GM10266 (cell line): ENCODE results near the gene KLK1.
"Not testable (repeated sequence)": the region's sequence is repeated elsewhere in the genome, so short reads cannot be mapped to it uniquely, and the experiment has no call there.

Experiments
- DNase-seq: peaks from one replicate; pipeline ENCODE4 v3.0.0; 2012; ENCODE audit errors: extremely low spot score
- TF ChIP-seq, protein P1 (sequence below): IDR thresholded peaks from 2 replicates; pipeline ENCODE4 v1.5.1; 2012; ENCODE audit warnings: mild to moderate bottlenecking, low read depth; ENCODE audit not compliant: control insufficient read depth, insufficient read depth; ENCODE audit errors: missing control alignments

The KLK1 gene

DNA sequence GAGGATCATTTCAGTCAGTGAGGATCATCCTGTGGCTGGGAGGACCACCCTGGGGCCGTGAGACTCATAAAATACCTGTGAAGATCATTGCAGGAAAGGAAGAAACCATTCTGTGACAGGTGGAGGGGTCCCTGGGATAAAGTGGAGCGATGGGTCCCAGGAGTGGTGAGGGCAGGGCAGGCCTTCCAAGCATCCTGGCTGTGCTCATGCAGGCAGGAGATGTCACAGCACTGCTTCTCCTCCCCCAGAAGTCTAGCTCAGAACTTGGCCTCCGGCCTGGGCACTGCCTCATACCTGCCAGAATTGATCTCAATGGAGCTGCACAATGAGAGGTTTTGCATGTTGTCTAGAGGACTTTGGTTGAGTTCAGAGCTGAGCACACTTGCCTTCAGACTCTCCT, 11.1 kb downstream of the KLK1 start:
- DNase-seq = no peak
- TF ChIP-seq, protein P1, sequence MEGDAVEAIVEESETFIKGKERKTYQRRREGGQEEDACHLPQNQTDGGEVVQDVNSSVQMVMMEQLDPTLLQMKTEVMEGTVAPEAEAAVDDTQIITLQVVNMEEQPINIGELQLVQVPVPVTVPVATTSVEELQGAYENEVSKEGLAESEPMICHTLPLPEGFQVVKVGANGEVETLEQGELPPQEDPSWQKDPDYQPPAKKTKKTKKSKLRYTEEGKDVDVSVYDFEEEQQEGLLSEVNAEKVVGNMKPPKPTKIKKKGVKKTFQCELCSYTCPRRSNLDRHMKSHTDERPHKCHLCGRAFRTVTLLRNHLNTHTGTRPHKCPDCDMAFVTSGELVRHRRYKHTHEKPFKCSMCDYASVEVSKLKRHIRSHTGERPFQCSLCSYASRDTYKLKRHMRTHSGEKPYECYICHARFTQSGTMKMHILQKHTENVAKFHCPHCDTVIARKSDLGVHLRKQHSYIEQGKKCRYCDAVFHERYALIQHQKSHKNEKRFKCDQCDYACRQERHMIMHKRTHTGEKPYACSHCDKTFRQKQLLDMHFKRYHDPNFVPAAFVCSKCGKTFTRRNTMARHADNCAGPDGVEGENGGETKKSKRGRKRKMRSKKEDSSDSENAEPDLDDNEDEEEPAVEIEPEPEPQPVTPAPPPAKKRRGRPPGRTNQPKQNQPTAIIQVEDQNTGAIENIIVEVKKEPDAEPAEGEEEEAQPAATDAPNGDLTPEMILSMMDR = no peak

DNA sequence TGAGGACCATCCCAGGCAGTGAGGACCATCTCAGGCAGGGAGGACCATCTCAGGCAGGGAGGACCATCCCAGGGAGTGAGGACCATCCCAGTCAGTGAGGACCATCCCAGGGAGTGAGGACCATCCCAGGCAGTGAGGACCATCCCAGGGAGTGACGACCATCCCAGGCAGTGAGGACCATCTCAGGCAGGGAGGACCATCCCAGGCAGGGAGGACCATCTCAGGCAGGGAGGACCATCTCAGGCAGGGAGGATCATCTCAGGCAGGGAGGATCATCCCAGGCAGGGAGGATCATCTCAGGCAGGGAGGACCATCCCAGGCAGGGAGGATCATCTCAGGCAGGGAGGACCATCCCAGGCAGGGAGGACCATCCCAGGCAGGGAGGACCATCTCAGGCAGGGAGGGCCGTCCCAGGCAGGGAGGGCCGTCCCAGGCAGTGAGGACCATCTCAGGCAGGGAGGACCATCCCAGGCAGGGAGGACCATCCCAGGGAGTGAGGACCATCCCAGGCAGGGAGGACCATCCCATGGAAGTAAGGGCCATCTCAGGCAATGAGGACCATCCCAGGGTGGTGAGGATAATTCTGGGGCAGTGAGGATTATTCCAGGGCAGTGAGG, 11.9 kb downstream of the KLK1 start:
- DNase-seq = not testable (repeated sequence)

DNA sequence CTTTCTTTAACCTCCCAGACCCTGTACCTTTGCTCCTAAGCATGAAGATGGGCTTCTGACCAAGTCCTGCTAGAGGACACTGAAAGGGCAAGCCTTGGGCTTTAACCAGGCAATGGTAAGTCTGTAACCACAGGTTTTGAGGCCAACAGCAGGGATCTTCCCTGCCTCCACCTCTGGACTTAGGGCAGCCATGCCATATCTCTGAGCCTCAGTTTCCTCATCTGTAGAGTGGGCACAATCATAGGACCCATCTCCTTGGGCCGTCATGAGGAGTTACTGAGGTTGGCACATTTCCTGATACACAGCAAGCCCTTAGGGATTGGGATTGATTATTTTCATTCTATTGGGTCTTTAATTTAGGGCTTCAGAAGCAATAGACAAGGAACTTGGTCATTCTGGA, 14.7 kb downstream of the KLK1 start:
- no peak for DNase-seq
- TF ChIP-seq, protein P1 = no peak

DNA sequence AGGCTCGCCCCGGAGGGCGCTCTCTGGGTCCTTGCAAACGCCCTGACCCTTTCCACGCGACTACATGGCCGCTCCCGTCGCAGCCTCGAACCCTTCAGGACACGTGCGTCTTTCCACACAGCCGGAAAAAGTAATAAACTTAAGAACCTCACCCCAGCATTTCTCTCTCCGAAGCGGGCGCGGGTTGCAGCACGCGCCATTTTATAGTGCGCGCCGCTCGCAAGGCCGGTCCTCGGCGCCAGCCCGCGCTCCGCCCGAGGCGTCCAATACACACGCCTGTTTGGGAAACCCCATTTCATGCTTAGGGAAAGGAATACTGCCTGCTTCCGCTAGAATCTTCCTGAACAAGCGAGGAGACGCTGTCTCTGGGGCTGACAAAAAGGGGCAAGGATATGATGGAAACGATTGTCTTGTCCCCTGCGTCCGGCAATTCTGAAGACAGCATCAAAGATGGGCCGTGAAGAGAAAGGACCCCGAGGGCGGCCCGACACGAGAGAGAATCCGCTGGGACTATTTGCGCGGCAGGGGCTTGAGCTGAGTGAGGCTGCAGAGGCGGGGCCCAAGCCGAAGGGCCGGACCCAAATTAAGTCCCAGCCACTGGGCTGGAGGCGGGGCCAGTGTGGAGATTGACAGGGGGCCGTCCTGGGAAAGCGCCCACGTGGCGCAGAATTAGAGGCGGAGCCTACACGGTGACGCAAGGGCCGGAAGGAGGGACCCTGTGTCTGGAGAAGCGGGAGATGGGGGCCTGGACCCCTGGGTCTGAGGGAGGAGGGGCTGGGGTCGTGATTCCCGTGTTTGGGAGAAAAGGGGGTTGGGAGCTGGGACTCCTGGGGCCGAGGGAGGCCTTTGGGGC, 18.9 kb downstream of the KLK1 start:
- DNase-seq = peak; percentile 97
- TF ChIP-seq, protein P1 = no peak

DNA sequence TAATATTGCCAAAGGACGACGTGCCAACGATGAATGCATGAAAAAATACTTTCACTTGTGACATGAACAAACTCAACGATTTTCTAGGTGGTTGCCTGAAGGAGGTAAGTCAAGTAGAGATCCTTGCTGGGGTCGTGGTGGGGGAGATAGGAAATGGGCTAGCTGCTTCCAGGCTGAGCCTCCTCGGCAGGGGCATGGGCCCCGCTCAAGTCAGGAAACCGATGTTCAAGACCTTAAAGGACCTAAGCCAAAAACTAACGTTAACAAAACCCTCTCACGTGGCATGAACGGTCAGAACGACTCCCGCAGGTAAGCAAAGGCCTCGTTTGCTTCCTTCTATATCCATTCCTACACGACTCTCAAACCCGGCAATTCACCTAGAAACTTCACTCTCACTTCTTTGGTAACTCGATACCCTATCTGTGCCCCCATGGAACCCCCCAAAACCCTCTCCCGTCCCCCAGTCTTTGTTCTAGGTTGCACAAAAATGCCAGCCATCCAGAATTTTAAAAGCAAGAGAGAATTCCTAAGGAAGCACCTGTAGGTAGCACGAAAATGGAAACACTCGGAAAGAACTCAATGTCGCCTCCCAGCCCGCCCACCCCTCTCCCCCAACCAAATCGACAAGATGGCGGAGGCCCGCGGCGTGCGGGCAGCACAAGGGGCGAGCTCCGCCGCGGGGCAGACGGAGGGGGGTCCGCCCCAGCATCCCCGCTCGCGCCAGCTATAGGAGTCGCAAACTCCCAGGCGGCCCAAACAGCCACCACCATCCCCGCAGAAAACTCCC, 19.8 kb downstream of the KLK1 start:
- TF ChIP-seq, protein P1 = no peak
- DNase-seq = no peak

DNA sequence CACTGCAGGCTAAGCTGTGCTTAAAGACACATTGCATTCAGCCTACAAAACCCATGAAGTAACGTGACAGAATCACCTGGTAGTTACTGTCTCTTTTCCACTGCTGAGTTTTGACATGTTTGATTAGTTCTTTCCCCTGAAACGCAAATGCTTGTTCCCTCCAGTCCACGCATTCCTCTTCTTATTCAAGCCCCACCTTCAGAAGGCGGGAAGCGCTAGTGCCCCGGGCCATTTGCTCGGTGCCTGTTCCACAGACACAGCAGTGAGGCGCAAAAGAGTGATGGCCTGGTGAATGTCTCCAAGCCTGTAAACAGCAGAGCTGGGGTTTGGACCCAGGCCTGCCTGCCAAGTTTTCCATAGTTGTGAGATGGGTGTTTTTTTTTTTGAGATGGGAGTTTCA, 22.5 kb downstream of the KLK1 start:
- TF ChIP-seq, protein P1 = no peak
- DNase-seq = no peak

DNA sequence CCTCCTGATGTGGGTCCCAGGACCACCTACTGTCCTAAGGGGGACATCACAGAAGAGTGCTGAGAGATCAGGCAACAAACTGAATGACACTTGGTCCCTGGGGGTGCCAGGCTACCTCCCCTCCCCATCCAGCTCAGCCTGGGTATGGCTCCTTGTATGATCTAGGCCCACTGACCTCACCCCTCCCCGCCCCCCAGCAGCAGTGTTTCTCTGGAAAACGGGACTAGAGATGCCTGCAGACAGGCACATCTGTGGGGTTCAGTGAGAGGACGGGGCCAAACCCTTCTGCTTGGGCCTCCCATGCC, 24.1 kb downstream of the KLK1 start:
- TF ChIP-seq, protein P1 = no peak
- DNase-seq = no peak
